NK-92 treated with Interleukin-12 subunit alpha and Interleukin-12 subunit beta, amount 100 ng/mL, for 24 hours (cell line): ENCODE measurements around the gene SPOCD1.
"Not testable (repeated sequence)": the region's sequence is repeated elsewhere in the genome, so short reads cannot be mapped to it uniquely, and the experiment has no call there.

Source experiments
- DNase-seq: peaks from one replicate; lab custom pipeline; 2025; lab: John Stamatoyannopoulos, UW

The SPOCD1 gene

DNA sequence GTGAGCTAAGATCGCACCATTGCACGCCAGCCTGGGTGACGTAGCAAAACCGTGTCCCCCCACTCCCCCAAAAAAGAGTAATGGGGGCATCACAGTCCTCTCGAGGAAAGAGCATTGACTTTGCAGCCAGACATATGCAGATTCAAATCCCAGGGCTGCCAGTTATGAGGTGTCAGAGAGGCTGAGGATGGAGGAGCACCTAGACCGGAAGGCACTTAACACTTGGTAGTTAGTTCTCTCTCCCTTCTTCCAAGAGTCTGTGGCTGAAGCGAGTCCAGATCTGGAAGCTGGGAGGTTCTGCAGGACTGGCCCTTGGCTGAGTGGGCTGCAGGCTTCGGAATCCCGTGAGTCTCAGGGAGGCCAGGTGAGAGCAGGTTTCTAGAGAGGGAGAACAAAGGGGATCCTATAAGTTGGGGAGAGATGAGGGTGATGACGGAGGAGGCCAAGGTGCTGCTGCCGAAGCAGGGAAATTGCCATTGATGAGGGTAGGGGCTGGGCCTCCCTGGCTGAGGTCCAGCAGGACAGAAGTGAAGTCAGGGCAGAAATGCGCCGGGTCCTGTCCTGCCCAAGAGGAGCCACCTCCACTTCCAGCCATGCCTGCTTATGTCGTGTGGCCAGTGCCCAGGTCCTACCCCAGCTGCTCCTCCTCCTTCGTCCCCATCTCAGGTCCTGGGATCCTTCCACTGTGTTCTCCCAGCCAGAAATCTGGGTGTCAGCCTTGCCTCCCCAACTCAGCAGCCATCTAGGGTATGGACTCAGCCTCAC lies 13.3 kb upstream of the SPOCD1 start:
- no peak for DNase-seq

DNA sequence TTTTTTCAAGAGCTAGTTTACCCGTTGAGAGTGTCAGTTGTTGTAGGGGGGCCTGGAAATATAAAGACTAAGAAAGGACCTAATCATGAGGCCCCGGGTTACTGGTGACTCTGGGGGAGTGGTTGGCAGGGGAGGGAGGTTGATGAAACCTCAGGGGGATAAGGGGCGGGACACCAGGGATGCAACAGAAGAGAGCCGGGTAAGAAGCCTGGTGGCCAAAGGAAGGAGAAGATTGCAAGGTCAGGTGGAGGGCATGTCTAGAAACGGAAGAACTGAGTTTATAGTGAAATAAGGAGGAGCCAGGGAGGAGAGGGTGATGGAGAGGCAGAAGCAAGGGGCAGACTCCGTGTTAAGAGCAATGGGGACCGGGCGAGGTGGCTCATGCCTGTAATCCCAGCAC lies 12.5 kb upstream of the SPOCD1 start:
- no peak for DNase-seq

DNA sequence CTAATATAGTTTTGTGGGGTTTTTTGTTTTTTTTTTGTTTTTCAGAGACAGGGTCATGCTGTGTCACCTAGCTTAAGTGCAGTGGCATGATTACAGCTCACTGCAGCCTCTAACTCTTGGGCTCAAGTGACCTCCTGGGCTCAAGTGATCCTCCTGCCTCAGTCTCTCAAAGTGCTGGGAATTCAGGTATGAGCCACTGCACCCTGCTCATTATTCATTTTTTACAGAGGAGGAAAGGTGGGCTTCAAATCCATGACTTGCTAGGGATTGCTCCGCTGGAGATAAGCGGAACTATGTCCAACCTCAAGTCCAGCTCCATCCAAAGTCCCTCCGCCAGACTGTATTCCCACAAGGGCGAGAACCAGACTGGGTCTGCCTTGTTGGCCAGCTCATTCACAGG lies 8.0 kb upstream of the SPOCD1 start:
- no peak for DNase-seq

DNA sequence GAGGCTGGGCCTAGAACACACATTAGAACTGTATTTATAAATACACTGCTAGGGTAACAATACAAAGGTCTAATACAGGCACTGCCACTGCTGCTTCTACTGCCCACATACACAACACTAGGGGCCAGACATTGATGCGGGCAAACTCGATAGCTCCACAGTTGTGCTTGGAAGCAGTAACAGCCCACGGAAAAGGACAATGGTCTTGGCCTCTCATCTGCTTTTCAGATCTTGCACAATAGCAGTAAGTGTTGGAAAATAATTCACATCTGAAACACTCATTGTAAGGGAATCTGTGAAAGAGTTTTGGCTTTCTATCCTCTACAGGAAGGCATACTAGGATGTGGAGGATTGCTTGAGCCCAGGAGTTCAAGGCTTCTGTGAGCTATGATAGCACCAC lies 6.9 kb upstream of the SPOCD1 start:
- no peak for DNase-seq

DNA sequence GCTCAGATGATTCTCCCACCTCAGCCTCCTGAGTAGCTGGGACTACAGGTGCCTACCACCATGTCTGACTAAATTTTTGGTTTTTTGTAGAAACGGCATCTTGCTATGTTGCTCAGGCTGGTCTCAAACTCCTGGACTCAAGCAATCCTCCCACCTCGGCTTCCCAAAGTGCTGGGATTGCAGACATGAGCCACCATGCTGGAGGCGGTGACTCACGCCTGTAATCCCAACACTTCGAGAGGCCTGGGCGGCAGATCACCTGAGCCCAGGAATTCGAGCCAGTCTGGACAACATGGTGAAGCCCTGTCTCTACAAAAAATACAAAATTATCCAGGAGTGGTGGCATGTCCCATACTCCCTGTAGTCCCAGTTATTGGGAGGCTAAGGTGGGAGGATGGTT lies 4.4 kb upstream of the SPOCD1 start:
- not testable (repeated sequence) for DNase-seq

DNA sequence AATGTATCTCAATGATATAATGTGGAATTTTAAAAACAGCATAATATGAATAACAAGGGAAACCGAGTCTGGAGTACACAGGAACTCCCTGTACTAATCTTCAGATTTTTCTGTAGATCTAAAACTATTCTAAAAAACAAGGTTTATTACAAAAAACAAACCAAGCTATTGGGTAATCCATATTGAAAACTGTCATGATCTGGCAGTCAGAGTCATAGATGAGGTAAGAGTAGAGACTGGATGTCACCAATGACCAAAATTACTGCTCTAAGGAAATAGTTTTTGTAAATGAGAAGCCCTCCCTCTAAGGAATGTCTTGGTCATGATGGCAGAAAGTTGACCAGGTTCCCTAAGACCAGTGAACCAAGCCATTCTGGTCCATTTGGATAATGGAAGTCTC lies 2.4 kb upstream of the SPOCD1 start:
- no peak for DNase-seq

DNA sequence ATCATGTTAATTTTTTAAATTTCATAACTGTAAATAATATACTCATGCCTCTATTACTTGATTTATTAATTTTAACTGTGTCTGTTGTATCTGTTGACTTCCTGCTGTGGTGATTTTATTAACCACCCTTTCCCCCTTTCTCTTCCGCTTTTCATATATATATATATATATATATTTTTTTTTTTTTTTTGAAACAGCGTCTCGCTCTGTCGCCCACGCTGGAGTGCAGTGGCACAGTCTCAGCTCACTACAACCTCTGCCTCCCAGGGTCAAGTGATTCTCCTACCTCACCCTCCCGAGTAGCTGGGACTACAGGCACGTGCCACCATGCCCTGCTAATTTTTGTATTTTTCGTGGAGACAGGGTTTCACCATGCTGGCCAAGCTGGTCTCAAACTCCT lies 1.1 kb upstream of the SPOCD1 start:
- DNase-seq = not testable (repeated sequence)

DNA sequence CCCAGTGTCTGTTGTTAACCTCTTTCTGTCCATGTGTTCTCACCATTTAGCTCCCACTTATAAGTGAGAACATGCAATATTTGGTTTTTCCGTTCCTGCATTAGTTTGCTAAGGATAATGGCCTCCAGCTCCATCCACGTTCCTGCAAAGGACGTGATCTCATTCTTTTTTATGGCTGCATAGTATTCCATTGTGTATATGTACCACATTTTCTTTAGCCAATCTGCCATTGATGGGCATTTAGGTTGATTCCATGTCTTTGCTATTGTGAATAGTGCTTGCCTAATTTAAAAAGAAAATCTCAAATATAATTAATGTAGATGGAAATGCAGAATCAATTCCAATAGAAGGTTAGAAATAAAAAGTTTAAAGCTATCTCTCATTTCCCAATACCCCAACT lies 679 bp upstream of the SPOCD1 start:
- not testable (repeated sequence) for DNase-seq

DNA sequence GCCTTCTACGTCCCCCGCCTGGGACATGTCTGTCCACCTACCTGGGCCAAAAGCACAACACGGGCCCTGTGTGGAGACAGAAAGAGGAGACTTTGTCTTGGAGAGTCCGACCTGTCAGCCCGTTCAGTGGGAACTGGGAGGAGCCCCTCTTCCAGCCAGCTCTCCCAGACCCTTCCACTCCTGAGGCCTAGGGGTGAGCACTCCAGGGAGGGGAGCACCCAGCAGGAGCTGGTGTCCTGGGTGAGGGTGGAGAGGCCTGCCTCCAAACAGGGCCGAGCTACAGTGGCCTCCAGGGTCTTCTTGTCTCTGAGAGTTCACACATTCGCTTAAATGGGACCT lies 546 bp downstream of the SPOCD1 start:
- no peak for DNase-seq

DNA sequence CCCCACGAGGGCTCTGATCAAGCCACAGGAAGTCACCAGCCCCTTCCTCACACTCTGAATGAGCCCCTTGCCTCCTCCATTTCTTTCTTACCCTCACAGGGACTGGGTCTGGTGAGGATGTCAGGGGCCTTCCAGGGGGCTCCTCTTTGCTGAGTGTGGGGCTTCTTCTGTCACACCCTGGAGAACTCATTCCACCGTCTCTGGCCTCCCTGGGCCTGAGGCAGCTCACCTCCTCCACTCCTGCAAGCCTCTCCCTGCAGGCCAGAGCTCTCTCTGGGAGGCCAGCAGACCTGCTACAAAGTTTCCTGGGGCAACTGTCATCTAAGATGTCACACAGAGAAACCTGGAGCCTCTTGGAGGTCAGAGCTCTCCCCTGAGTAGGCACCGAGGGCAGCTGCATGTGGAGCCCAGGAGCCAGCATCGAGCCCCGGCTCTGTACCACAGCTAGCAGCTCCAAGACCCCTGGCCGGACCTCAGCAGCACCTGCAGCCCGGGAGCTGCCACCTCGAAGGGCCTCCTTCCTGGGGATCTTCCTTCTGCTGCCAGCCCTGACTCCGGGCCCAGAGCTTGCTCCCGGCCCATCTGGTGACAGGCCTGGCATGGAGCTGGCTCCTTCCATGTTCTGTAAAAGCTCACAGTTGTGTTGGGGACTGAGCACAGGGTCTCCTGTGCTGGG lies 1.1 kb downstream of the SPOCD1 start:
- DNase-seq = no peak

DNA sequence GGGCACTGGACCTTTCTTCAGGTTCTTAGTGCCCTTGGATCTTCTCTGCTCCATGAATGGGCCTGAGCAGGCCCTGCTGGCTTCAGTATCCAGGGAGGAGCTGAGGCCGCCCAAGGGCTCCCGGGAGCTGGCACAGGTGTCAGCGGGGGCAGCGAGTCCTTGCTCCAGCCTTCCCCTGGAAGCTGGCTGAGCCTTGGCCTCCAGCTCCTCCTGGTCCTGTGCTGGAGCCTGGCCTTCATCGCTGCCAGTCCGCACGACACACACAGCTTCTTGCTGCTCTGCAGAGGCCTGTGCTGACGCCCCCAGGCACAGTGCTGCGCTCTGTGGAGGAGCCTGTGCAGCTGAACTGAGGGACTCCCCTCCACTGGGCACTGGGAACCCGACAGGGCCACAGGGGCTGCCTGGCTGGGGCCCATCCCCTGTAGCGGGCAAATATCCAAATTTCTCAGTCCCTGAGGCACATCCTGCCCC lies 1.7 kb downstream of the SPOCD1 start:
- no peak for DNase-seq

DNA sequence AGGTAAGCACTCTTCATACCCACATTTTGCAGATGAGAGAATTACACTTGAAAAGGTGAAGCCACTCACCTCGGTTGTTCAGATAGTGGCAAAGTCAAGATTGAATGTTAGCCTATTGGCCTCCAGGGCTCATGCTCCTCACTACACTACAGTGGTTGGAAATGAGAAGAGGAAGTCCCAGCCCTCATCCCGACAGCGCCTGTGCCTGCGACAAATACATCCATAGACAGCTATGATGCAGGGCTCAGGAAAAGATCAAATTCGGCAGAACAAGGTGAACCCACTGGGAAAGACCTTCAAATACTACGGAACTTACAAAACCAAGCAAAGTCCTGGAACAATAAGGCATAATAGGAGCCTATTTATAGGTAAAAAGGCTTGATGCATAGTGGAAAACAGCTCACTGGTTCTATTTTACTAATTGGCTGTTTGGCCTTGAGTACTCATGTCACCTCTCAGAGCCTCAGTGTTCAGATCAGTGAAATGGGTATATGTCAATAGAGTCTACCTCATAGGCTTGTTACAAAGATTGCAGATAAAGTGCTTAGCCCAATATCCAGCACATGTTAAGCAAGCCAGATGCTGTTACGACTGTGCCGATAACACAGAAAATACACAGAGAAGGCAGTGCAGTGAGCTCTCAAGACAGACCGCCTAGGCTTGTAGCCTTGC lies 3.5 kb downstream of the SPOCD1 start:
- no peak for DNase-seq

DNA sequence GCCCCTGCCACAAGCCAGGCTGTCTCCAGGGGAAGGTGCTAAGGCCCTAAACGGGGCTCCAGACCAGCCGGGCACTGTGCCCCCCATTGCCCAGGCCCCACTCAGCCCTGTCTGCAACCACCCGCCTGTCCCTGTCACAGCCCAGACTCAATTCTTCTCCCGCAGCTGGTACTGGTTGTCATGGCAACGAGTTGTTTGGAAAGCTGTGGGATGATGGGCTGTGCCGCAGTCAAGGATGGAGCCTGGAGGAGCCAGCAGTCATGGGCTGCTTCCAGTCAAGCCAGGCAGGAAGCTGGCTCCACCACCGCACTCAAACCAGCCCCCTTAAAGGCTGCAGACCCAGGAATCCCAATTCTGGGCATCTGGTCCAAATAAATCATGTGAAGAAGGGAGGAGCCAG lies 4.2 kb downstream of the SPOCD1 start:
- no peak for DNase-seq

DNA sequence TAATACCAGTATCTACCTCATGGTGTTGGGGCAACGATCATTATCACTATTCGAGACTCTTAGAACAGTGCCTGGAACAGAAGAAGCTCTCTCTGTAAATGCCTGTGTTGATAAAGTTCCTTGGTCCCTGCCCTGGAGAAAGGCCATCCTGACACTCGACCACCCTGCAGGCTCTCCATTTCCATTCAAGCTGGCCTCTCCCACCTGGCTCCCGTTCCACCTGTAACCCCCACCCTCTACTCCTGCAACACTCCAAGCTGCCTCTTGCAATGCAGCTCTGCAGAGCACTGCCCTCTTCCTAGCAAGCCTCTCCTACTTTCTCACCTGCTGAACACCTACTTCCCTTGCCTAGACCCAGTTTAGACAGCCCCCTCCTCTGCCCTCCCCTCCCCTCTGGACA lies 6.1 kb downstream of the SPOCD1 start:
- DNase-seq = no peak

DNA sequence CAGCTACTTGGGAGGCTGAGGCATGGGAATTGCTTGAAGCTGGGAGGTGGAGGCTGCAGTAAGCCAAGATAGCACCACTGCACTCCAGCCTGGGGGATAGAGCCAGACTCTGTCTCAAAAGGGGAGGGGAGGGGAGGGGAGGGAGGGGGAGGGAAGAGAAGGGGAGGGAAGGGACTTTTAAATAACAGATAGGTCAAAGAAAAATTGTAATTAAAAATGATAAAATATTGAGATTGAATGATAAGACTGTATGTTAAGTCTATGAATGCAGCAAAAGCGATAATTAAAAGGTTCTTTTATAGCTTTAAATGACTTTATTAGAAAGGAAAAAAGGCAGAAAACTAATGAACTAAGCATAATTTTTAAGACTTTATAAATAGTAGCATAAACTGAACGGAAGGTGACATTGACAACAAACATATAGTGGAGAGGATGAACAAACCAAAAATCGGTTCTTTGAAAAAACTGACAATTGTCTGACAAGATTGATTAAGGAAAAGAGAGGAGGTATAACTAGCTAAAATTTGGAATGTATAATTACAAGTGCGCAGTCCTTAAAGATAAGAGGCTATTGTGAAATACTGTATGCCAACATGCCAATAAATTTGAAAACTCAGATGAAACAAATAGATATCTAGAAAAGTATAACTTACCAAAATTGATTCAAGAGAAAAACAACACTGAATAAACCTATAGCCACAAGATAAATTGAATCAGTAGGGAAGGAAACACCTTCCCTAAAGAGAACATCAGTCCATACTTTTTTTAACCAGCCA lies 8.4 kb downstream of the SPOCD1 start:
- no peak for DNase-seq

DNA sequence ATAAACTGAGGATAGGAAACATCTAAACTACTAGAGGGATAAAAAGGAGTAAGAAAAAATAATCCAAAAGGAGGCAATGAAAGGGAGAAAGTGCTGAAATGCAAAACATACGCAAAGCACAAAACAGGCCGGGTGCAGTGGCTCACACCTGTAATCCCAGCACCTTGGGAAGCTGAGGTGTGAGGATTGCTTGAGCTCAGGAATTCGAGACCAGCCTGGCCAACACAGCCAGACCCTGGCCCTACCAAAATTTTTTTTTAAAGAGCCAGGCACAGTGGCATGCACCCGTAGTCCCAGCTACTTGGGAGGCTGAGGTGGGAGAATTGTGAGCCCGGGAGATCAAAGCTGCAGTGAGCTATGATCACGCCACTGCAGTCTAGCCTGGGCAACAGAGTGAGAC lies 10.5 kb downstream of the SPOCD1 start:
- no peak for DNase-seq

DNA sequence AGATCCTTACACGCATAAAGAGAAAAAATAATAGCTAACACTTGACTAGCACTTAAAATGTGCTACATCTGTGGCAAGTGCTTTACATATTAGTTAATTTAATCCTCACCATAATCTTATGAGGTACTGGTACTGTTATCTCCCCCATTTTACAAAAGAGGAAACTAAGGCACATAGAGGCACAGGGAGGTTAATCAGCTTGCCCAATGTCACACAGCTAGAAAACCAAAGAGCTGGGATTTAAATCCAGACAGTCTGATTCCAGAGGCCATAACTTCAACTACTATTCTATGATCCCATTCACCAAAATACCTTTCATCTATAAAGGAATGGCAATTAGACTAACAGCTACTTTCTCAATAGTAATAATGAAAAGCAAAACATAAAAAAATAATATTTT lies 11.7 kb downstream of the SPOCD1 start:
- no peak for DNase-seq

DNA sequence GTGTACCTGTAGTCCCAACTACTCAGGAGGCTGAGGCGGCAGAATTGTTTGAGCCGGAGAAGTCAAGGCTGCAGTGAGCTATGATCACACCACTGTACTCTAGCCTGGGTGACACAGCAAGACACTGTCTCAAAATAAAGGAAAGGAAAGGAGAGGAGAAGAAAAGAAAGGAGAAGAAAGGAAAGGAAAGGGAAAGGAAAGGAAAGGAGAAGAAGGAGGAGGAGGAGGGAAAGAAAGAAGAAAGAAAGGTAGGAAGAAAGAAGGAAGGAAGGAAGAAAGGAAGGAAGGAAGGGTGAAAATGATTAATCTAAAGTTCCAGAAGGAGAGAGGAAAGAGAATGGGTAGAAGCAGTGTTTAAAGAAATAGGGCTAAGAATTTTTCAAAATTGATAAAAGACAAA lies 12.2 kb downstream of the SPOCD1 start:
- no peak for DNase-seq

DNA sequence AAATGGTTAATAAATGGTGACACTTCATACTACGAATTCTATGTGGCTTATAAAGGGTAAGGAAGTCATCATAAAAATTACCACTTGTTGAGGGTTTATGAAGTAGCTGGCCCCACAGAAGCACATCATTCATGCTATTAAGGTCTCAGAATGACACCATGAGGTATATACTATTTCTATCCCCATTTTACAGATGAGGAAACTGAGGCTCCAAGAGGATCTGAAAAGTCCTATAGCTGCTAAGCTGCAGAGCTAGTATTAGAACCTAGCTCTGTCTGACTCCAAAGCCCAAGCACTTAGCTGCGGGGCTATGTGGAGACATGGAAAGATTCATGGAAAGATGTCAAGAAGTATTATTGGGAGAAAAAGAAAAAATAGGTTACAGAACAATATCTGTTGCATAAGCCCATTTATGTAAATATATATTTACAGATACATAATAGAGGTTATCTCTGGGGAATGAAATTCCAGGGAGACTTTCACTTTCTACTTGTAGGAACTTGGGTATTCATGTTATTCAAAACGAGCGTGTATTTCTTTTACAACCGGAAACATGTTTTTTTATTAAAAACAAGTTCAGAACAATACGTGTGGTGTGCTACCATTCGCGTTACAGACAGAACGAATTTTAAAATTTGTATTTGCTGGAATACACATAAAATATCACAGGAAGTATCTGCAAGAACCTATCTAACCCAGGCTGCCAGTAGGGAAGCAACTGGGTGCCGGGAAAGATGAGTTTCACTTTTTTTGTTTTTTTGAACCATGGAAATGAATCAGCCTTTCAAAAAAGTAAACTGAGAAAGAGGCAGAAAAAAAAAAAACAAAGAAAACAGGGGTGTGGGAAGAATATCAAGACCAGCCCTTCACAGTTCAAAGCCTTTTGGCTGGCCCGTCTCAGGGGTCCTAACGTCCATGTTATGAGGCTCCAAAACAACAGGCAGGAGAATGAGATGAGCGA lies 13.4 kb downstream of the SPOCD1 start:
- DNase-seq = no peak

DNA sequence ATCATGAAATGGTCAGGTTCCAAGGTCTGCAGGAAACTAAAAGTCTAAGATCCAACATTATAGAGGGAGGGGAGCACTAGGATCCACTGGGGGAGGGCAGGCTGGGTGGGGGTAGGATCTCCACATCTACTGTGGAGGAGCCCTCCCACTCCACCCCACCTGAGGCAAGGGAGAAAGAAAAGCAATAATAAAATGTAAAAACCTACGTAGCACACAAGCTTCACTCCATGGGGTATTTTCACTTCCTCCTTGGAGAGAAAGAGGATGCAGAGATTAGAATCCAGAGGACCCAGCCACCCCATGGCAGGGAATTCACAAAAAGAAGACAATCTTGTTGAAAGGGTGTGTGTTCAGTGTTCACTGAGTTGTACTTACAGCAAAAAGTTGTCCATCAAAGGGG lies 14.4 kb downstream of the SPOCD1 start:
- no peak for DNase-seq

DNA sequence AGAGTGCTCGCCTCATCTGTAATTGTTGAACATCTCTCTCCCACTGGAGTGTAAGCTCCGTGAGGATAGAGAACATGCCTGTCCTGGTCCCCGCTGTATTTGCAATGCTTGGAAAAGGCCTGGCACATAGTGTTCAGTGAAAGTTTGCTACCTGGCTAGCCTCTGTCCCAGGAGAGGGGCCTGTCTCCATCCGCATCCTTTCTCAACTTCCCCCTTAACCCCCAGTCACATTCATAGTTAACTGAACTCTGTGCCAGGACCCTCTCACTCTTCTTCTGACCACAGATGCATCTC lies 15.2 kb downstream of the SPOCD1 start:
- no peak for DNase-seq
